SIG-M5 treated with dmso at 0.1 percent for 504 hours (cell line): Measurements from ENCODE around the gene HSPBAP1.
"Not testable (repeated sequence)": the region's sequence is repeated elsewhere in the genome, so short reads cannot be mapped to it uniquely, and the experiment has no call there.

Experiments
- DNase-seq: peaks from one replicate; lab custom pipeline; 2025; ENCODE audit not compliant: unreplicated experiment; lab: John Stamatoyannopoulos, UW

Gene HSPBAP1

DNA sequence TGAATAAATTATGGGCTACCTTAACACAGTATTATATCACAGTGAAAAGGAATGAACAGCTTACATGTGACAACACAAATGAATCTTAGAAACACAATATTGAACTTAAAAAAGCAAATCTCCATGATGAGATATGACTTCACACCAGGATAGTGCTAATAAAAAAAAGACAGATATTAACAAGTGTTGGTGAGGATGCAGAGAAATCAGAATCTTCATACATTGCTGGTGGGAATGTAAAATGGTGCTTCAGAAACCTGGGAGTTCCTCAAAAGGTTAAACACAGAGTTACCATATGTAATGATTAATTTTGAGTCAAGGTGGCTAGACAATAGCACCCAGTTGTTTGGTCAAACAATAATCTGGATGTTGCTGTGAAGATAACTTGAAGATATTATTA lies 51.4 kb downstream of the HSPBAP1 start:
- no peak for DNase-seq

DNA sequence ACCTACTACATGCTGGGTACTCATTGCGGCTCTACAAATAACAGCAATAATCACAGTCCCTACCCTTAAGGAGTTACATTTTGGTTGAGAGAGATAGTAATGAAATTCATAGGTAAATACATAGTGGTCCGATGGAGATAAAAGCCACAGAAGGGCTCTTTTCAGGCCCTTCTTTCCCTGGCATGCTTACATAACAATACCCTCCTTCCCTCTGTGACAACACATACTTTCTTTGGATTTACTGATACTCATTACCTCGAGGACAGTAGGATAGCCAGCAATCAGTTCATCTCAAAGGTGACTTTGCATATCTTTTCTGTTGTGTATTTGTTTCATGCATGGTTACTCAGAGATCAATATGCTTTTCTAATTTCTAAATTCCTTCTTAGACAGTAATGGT lies 54.5 kb downstream of the HSPBAP1 start:
- no peak for DNase-seq

DNA sequence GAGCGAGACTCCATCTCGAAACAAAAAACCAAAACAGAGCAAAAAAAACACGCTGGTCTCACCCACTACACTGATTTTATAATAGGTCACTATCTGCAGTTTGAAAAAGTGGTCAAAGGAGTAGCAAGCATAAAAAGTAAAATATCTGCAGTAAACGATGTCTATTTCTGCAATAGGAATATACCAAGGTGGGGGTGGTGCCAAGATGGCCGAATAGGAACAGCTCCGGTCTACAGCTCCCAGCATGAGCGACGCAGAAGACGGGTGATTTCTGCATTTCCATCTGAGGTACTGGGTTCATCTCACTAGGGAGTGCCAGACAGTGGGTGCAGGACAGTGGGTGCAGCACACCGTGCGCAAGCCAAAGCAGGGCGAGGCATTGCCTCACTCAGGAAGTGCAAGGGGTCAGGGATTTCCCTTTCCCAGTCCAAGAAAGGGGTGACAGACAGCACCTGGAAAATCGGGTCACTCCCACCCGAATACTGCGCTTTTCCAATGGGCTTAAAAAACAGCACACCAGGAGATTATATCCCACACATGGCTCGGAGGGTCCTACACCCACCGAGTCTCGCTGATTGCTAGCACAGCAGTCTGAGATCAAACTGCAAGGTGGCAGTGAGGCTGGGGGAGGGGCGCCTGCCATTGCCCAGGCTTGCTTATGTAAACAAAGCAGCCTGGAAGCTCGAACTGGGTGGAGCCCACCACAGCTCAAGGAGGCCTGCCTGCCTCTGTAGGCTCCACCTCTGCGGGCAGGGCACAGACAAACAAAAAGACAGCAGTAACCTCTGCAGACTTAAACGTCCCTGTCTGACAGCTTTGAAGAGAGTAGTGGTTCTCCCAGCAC lies 60.7 kb downstream of the HSPBAP1 start:
- not testable (repeated sequence) for DNase-seq

GRCh38 chr3:122730240-122730639 lies 63.4 kb downstream of the HSPBAP1 start:
- no peak for DNase-seq

GRCh38 chr3:122728756-122729514 lies 64.7 kb downstream of the HSPBAP1 start:
- DNase-seq: no peak

DNA sequence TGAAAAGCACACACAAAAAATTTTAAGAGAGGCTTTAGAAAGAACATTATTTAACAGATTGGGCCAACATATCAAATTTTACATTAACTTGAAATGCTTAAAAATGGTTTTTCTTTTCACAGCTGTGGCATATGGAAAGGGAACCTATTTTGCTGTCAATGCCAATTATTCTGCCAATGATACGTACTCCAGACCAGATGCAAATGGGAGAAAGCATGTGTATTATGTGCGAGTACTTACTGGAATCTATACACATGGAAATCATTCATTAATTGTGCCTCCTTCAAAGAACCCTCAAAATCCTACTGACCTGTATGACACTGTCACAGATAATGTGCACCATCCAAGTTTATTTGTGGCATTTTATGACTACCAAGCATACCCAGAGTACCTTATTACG lies 65.4 kb downstream of the HSPBAP1 start:
- no peak for DNase-seq

- no peak for DNase-seq
These were observed 65.9 kb downstream of the HSPBAP1 start for GRCh38 chr3:122727766-122728165.

GRCh38 chr3:122727294-122727693 lies 66.3 kb downstream of the HSPBAP1 start:
- no peak for DNase-seq

DNA sequence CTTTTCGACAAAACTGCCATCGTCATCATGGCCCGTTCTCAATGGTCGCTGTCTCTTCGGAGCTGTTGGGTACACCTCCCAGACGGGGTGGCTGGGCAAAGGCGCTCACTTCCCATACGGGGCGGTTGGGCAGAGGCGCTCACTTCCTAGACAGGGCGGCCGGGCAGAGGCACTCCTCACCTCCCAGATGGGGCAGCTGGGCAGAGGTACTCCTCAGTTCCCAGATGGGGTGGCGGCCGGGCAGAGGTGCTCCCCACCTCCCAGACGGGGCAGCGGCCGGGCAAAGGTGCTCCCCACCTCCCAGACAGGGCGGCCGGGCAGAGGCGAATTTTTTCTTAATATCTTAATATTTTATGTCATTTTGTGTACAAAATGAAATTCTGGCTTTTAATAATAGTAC lies 68.5 kb downstream of the HSPBAP1 start:
- DNase-seq: no peak

DNA sequence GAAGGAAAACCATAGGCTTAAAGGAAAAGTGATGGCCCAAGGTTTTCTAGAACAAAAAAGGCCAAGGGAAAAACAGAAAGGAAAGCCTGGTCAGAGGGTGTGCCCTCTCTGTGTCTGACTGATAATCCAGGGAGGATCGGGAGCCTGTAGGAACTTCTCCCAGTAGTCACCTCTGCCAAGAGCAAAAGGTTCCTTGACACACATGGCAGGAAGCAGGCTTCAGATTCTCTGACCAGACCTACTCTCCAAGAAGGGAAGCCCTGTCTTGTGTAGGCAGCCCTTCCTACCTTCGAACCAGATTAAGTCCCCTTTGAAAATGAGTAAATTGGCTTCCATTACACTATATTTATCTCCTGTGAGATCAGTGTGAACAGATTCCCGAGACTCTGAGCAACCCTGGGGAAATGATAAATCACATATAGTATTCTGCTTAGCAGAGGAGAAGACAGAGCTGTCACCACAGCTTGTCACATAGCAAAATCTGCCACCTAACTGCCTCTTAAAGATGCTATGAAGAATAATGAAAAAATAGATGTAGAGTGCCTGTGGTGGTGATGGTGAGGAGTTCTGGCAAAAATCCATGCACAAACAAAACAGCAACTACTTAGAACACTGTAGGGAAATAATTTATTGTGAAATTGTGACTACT lies 74.2 kb downstream of the HSPBAP1 start:
- no peak for DNase-seq

DNA sequence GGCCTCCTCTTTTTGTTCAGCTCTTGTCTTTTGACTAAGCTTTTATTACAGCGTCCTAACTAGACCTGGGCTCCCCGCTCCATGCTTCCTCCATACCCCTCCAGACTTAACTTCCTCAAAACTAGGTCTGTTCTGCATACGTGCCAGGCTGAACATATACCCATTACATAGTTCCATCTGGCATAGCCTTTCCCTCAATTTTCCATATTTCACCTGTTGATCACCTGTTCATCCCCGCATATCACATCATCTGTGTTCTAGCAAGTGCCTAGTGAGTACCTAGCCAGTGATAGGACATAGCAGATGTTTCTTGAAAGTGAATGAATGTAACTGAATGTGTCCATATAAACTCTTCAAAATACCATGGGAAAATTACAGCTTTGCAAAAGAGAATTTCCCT lies 77.0 kb downstream of the HSPBAP1 start:
- DNase-seq: peak; percentile 1

- DNase-seq: no peak
These were observed 79.4 kb downstream of the HSPBAP1 start for GRCh38 chr3:122714273-122714672.

- peak; percentile 2 for DNase-seq
These were observed 82.9 kb downstream of the HSPBAP1 start for GRCh38 chr3:122710616-122711251.

GRCh38 chr3:122705379-122705778 lies 88.3 kb downstream of the HSPBAP1 start:
- DNase-seq: no peak

- DNase-seq: no peak
These were observed 93.4 kb downstream of the HSPBAP1 start for GRCh38 chr3:122700193-122700592.

DNA sequence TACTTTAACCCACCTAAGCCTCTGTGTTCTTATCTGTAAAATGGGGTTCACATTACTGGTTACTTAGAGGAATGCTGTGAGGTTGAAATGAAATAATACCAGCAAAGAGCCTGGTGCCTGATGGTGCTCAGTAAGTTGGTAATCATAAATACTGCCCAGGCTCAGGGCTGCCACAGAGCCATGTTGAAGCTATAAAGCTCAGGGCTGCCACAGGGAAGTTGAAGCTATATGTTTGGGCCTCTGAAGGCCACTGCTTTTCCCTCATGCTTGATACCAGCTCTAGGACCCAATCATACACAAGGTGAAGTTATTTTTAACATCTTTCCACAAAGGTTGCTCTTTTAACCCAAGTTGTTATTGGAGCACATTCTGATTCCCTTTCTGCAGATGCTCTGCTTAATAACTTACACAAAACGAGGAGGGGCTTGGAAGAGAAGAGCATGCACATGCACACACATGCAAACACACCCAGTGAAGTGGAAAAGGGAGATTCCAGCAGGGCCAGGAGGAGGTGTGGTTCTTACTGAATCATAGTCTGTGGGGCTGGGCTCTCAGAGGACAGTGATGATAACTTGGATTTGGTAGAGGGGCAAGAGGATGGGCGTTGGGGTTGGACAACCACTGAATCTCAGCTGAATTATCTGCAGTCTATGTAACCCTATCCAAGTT lies 95.5 kb downstream of the HSPBAP1 start:
- DNase-seq: no peak

GRCh38 chr3:122695927-122696561 lies 97.6 kb downstream of the HSPBAP1 start:
- no peak for DNase-seq

GRCh38 chr3:122694966-122695365 lies 98.7 kb downstream of the HSPBAP1 start:
- no peak for DNase-seq

GRCh38 chr3:122692674-122693073 lies 101.0 kb downstream of the HSPBAP1 start:
- DNase-seq: no peak

GRCh38 chr3:122691195-122691594 lies 102.4 kb downstream of the HSPBAP1 start:
- DNase-seq: no peak
